GM18498 (cell line): ENCODE data around the gene ABHD6.
"Not testable (repeated sequence)": the region's sequence is repeated elsewhere in the genome, so short reads cannot be mapped to it uniquely, and the experiment has no call there.

ENCODE experiments used
- ATAC-seq: cut with Tn5 transposase; IDR thresholded peaks from one replicate; pipeline ENCODE4 v1.9.1; 2021; ENCODE audit warnings: mild to moderate bottlenecking, moderate library complexity; ENCODE audit not compliant: unreplicated experiment

ABHD6 gene

DNA sequence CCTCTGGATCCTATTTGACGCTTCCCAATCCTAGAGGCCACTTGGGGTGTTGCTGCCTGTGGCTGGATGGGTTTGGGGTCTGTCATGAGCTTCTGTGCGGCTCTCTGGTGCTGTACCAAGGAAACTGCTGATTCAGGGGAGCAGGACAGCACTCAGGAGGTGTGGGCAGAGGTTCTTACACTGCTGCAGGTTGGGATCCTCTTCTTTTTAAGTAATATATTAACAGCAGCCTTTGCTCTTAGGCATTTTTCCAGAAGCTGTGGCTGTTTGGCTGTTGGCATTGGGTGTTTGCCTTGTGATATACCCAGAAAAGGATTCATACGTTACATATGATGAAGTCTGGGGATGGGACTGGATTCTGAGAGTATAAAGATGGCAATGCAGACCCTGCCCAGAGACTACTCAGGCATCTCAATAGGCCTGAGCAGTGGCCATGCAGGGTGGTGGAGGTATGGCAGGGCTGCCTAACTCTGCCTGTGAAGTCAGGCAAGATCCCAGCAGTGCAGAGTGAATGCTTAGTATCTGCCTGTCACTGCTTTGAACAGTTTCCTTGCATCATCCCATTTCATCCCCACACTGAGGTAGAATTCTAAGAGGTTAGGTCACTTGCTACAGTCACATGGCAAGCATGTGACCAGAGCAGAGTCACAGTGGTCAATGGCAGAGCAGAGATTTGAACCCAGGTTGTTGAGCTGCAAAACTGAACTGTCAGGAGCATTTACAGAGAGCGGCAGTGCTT, 3.9 kb downstream of the ABHD6 start:
- no peak for ATAC-seq

DNA sequence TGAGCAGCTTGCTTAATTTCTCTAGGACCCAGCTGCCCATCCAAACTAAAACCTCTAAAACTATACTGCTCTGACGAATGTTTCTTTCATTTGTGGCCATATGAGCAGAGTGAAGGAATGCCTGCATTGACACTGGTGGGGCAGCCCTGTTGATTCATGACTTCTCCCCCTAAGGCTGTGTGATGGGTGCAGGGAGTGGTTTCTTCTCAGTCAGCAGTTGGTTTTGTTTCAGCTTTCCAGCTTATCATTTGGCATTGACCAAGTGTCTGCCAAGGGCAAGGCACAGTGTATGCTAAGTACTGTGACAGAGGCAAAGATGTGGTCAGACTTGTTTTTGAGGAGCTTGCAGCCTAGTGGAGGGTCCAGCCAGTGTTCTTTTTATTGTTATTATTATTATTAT, 4.7 kb downstream of the ABHD6 start:
- ATAC-seq, result no peak

DNA sequence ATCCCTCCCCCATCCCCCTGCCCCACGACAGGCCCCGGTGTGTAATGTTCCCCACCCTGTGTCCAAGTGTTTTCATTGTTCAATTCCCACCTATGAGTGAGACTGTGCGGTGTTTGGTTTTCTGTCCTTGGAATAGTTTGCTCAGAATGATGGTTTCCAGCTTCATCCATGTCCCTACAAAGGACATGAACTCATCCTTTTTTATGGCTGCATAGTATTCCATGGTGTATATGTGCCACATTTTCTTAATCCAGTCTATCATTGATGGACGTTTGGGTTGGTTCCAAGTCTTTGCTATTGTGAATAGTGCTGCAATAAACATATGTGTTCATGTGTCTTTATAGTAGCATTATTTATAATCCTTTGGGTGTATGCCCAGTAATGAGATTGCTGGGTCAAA, 5.3 kb downstream of the ABHD6 start:
- not testable (repeated sequence) for ATAC-seq

DNA sequence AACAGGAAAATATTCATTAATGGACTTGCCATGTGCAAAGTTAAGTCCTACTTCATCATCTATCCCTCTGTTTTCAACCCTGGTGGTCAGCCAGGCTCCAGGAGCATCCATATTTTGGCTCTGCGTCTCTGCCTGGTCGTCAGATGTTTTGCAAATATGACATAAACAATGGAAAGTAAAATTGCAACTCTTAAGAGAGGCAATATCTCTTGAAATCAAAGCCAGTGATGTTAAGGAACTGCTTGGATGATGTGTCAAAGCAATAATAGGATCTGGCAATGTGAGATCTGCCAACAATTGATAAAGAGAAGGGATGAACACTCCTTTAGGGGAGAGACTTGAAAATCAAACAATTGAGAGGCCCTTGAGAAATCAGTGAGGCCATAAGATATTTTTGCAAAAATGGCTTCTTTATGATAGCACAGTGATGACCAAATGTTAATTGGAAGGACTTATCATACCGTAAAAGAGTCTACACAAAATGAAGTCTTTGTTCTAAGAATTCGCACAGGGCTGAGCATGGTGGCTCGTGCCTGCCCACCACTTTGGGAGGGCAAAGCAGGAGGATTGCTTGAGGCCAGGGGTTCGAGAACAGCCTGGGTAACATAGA, 6.5 kb downstream of the ABHD6 start:
- ATAC-seq, result no peak

DNA sequence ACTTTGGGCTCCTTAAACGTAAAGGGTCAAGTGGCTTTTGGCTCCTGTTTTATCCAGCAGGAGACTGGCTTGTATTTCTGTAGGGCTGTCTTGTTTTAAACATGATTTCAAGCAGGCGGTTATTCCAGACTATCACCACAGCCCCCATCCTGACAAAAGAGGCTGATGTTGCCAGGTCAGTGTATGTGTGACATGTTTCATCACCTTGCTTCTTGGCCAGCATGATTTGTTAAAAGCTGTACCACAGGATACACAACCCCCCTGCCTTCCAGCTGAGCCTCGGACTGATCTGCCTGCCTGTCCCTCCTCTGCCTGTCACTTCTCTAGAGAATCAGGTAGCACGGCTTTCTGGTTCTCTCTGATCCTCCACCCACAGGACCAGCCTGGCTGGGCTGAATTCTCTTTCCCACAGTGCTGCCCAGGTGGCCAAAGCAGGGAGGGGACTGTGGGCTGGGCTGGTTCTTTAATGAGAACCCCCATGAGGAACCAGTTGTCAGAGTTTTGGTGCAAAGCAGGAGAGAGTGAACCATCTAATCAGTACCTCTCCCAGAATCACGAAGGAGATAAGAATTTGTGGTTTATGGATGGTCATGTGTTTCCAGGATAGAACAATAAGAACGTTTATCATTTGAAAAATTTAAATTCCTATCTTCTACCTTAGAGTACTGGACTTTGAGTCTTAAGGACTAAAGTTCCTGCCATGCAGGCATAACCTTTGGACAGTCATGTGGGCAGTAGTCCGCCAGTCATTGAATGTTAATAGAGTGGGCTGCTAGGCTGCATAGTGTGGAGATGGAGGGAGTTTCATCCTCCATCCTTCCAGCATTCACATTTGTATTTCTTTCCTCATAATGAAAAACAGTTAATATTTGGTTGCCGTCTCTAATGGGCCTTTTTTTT, 8.8 kb downstream of the ABHD6 start:
- no peak for ATAC-seq

DNA sequence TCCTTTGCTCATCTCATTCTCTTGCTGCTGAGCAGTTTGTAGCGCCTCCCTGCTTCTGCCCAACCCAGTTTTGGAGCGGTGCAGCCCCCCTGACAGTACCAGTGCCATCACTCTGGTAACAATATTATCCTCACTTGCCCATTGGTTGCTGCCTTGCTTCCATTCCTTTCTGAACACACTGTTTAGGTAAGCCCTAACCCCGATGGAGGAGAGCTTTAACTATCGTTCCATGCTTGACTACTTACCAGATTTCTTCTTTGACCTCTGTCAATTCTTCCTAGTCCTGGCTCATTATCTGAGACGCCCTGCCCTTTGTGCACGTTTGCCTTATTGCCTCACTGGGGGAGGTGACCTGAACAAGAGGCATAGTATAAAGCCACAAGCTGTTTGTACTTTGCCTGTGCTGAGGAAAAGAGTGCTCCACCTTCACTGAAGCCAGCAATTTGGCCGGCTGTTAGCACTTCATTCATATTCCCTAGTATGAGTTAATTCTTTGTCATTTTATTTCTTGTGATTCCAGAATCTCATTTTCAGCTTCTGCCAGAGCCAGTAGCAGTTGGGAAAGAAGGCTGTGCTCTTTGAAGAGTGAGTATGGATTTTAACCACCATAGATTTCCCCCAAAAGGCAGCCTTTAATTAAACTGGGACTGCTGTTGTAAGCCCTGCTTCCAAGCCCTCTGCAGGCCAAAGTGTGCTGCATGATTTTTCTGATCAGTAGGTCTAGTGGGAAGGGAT, 11.9 kb downstream of the ABHD6 start:
- ATAC-seq, result no peak

DNA sequence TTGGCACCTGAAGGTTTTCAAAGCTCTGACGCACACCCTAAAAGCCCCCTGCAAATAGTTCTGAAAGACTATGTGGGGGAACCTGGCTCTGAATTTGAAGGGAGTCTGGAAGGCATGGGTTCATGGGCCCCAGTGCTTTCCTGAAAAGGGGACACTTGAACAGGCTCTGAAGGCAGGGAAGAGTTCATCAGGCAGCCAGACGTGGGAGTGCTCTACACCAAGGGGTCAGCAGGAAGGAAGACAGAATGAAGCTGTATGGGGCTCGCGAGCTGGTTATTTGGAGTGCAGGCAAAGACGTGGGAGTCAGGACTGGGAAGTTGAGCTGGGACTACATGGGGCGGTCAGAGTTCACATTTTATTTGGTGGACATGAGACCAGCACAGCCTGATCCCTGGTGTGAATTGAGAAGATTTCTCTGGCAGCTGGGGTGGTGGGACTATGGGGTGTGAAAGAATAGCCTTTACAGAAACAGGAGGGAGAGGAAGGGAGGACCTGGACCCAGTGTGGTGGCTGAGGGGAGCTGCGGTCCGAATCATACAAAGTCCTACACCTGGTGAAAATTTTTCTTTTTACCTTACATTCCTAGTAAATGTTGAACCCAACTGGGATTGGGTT, 12.6 kb downstream of the ABHD6 start:
- ATAC-seq, result no peak

DNA sequence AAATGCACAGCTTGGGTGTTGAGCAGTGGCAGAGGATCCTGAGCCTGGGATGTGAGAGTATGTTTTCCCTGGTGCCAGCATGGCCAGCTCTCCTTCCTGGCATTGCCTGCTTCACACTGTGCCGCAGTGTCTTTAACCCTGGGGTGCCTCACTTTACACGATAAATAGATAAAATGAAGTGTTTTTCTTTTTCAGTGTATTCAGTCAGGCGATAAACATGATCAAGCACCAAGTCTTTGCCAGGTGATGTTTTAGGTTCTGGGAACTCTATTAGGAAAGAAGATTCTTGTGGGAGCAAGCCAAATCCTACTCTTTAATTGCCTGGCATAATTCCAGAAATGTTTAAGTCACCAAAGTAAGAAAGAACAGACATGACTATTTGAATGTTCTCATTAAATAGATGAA, 14.0 kb downstream of the ABHD6 start:
- no peak for ATAC-seq

DNA sequence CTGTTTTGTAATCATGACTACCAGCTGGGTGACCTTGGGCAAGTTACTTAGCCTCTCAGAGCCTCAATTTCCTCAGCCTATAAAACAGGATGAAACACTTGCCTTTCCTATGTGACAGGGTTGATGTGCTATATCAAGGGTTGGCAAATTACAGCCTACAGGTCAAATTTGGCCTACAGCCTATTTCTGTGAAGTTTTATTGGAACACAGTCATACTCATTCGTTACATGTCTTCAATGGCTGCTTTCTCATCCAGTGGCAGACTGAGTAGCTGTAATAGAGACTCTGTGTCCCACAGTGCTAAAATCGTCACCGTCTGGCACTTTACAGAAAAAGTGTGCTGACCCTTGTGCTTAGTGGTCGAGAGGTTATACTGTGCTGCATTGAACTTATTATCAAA, 16.6 kb downstream of the ABHD6 start:
- no peak for ATAC-seq

DNA sequence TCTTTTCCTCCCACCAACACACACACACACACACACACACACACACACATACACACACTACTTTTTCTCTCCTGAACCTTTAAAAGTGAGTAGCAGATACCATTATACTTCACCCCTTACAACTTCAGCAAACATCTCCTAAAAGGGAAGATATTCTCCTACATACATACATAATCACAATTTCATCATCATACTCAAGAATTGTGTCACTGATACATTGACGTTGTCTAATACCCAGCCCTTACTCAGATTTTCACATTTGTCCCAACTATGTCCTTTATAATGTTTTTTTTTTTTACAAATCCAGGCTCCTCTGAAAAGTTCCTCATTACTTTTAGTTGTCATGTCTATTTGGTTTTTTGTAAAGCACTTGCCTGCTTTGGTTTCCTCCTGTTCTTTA, 18.5 kb downstream of the ABHD6 start:
- no peak for ATAC-seq

DNA sequence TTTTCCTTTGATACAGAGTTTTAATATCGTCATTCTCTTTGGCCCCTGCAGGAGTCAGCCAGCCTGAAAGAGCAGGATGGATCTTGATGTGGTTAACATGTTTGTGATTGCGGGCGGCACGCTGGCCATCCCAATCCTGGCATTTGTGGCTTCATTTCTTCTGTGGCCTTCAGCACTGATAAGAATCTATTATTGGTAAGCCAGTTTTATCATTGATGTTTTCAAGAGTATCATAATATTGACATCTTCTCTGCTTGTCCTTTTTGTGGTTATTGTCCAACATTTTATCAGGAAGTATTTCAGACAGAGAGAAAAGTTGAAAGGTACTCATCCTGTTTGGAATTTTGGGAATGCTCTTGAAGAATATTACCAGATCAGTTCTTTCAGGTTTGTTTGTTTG, 18.9 kb downstream of the ABHD6 start:
- no peak for ATAC-seq

DNA sequence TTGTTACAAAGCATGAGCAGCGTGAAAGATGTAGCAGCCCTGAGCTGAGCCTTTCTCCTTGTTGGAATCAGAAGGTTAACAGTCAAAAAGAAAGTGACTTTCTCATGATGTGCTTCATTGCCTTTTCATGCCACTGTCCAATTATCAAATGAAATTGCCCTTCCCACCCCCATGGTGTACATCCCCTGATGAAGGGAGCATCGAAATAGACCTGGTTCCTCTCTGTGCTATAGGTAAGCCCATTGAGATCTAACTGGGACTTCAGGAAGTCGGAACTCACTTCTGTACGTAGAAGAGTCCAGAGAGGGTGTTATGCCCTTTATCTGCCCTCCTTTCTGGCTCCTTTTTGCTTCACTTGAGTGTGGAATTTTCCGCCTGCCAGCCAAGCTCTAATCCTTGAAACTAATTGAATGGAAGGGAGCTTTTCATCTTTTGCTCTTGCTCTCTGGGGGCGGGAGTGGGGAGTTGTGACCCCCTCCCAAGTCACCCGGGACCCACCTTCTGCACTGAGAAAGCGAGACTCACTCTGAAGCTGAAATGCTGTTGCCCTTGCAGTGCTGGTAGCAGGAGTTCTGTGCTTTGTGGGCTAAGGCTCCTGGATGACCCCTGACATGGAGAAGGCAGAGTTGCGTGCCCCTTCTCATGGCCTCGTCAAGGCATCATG, 20.9 kb downstream of the ABHD6 start:
- ATAC-seq, result no peak

DNA sequence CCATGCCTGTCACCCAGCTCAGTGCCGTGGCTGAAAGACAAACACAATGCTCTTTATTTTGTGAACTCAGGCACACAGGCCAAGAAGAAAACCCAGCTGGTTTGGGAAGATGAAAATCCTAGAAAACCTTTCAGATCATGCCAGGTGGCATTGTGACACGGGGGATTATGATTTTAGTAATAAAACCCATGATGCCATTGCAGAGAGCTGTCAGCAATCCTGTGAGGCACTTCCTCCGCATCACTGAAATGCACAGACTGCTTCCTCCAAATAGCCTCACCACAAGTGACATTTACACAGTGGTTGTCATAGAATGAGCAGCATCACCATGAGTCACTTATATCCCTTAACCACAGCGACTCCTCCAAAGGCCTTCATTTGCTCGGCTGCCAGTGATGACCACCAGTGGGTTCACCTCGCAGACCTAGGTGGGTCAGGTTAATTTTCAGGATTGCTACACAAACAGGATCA, 22.7 kb downstream of the ABHD6 start:
- no peak for ATAC-seq

DNA sequence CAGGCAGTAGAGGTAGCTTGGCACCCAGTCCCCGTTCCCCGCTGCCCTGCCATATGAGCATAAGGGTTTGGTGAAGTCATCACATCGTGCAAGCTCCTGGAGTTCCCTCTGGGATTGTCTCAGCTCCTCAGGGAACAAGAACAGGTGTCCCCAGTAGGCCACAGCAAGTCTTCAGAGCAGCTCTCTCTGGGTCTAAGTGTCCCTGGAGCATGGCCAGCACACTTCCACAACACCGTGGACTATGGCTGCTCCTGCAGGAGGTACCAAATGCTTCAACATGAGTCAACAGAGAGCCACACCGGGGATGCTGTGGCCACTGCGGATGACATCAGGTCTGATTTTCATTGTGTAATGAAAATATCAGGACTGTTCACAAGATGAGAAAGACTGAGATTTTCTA, 23.1 kb downstream of the ABHD6 start:
- no peak for ATAC-seq

DNA sequence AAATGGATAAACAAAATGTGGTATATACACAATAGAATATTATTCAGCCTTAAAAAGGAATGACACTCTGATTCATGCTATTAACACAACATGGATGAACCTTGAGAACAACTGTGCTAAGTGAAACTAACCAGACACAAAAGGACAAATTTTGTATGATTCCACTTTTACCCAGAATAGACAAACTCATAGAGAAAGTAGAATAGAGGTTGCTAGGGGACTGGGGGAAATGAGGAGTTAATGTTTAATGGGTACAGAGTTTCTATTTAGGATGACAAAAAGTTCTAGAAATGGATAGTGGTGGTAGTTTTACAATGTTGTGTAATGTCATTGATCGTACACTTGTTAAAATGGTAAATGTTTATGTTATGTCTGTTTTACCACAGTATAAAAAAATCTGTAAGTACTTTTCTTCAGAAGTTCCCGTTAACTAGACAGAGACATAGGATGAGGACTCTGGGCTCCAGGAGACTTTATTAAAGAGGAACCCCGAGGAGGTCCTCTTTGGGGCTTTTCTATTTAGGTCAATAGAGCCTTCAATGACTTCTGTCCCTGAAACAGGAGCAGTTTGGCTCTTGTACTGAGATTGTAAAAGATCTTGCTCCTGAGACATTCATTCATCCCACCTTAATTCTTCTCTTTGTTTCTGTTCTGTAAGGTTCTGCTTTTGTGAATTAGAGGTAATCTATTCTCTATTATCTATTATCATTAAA, 24.5 kb downstream of the ABHD6 start:
- ATAC-seq, result peak; percentile 66

DNA sequence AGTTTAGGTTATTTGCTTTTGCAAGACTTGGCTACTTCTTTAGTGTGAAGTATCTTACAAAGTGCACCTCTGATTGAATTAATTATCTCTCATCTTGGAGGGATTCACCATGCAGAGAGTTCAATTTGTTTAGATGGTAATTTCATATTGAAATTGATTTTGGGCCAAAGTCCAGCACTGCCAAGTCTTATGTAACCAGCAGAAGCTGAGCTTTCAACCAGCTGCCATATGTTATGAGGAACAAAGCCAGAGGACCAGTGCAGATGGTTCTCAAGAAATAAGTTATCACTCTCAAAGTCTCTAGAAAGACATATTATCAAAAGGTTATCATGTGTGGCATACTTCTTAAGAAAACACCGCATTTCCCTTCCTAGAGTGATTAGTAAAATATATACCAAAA, 29.0 kb downstream of the ABHD6 start:
- no peak for ATAC-seq

DNA sequence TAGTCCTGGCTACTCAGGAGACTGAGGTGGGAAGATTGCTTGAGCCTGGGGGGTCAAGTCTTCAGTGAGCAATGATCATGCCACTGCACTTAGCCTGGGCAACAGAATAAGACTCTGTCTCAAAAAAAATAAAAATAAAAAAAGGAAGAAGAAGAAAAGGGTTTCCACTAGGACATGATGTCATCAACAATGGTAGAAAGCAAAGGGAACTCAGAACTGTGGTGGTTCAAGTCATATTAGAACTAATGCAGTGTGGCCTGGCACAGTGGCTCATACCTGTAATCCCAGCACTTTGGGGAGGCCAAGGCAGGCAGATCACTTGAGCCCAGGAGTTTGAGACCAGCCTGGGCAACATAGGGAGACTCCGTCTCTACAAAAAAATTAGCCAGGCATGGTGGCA, 30.0 kb downstream of the ABHD6 start:
- ATAC-seq, result not testable (repeated sequence)

DNA sequence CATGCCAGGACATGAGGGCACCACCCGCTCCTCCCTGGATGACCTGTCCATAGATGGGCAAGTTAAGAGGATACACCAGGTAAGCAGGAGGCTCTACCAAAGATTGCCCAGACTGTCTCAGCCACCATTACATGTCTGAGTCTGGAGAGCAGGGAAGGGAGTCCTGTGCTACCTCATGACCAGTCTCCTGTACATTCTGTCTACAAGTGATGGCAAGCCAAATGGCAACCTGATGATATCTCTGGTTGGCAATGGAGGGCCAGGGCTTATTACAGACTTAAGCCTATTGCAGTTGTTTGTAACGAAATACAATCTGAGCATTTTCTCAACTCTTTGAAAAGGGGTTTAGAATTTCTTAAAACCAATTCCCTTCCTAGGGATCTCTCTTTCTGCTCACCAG, 31.8 kb downstream of the ABHD6 start:
- ATAC-seq, result no peak

DNA sequence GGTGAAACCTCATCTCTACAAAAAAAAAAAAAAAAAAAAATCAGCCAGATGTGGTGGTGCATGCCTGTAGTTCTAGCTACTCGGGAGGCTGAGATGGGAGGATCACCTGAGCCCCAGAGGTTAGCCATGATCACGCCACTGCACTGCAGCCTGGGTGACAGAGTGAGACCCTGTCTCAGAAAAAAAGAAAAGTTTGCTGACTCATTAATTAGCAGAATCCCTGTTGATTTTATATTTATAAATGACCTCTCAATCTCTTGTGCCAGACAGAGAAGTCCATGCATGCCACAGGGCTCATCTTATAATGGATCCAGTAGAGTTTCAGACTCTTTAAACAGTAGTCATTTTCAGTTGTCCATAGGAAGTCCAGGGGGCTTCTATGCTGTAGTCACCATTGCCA, 32.9 kb downstream of the ABHD6 start:
- no peak for ATAC-seq
